ENCODE data around the gene MIS12.

MIS12 gene

GRCh38 chr17:5532581-5532980, 46.2 kb downstream of the MIS12 start:
- no peak for DNase-seq

DNA sequence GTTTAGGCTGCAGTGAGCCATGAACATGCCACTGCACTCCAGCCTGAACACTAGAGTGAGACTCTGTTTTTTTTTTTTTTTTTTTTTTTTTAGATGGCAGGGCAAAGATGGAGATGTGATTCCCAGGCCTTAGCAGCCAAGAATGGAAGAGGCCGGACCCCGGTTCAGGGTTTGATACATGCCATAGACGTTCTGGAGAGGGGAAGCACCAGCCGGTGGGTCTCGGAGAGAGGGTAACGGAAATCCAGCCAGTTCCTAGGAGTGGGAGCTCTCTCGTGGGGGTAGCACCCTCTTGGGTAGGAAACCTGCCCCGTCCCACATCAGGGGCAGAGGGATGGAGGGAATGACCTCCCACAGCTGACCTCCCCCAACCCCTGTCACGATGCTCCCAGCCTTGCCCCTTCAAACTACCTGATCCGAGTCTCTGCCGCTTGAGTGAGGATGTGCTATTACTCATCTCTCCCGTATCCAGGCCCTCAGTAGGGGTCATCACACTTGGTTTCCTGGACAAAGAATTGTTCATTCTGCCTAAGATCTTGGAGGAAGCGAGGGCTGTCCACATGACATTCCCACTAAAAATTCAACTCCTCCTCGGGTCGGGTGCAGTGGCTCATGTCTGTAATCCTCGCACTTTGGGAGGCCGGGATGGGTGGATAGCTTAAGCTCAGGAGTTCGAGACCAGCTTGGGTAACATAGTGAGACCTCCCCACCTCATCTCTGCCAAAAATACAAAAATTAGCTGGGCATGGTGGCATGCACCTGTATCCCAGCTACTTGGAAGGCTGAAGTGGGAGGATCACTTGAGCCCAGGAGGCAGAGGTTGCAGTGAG, 47.3 kb downstream of the MIS12 start:
- no peak for DNase-seq

DNA sequence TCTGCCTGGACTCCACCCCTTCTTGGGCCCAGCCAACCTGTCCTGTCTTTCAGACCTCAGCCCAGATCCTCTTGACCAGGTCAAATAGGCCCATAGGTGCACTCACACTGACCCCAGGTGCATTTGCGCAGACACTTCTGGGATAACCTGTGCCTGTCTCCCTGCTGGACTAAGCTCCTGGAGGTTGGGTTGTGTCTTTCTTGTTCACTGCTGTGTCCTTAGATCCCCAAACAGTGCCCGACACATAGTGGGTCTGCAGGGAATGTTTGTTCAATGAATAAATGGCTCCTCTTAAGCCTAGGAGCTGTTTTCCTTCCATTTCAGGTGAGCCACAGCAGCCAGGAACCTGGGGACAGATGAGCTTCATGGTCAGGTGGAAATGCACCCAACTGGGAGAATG, 49.1 kb downstream of the MIS12 start:
- no peak for DNase-seq

- DNase-seq = no peak
Observed at GRCh38 chr17:5536866-5537650, 50.7 kb downstream of the MIS12 start.

DNA sequence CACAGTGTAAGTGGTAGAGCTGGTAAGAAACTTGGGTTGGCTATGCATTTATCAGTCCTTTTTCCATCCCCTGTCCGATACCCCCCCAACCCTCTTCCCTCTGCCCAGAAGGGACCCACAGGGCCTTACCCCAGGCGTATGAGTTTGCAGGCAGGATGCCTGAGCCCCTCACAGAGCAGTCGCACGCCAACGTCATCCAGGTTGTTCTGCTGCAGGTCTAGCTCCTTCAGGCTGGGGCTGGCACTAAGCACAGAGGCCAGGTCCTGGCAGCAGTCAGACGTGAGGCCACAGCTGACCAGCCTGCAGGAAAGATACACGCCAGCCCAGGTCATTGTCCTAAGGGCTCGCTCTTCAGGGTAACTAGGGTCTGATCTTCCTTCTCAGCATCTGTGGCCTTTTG, 52.9 kb downstream of the MIS12 start:
- DNase-seq = no peak

- no peak for DNase-seq
Observed at GRCh38 chr17:5540321-5540720, 54.0 kb downstream of the MIS12 start.
